Measurements from ENCODE around the gene PLA2G4C. TPM values are rescaled to one million over a fixed set of nuclear protein-coding genes. Genes with fewer than 3 reads are reported as not detected.

PLA2G4C gene
- total and polyA plus RNA-seq, 2 experiments from 2014 or later: 2.9 to 3.4 TPM

GRCh38 chr19:48061401-48062344, 48.9 kb downstream of the PLA2G4C start:
- no peaks in the 10 kb centered on the region; the same call in 1 of the 3 replicates for H3K36me3 Mint-ChIP-seq (ENCODE audit: low read depth)
- peaks cover 26% of the 10 kb centered on the region for H3K4me1 Mint-ChIP-seq
- TF ChIP-seq CTCF (conservative IDR thresholded peaks at IDR 0.05; ENCODE audit: low read depth in 2 of 2): peak; percentile 24 to 33; a peak in 2 of 4 replicates
- TF ChIP-seq EZH2 (IDR thresholded peaks at IDR 0.05; ENCODE audit: low read depth, unreplicated experiment): no peak
- Histone ChIP-seq H3K4me1 (ENCODE audit: insufficient read depth) (peaks cover 23% of the 10 kb centered on the region), H3K36me3 (ENCODE audit: insufficient read depth) (no peaks in the 10 kb centered on the region), H3F3A (replicated peaks; ENCODE audit: low read depth) (no peaks in the 10 kb centered on the region; the same call in 1 of the 2 replicates), H3K79me2 (replicated peaks; ENCODE audit: insufficient read depth) (no peaks in the 10 kb centered on the region), H3K4me3 (no peak overlapping the region; the same call in 1 of the 2 replicates), H3K27me3 (ENCODE audit: insufficient read depth) (no peaks in the 10 kb centered on the region), H3K9me2 (ENCODE audit: insufficient read depth) (no peaks in the 10 kb centered on the region), H3K4me2 (peak overlapping the region; percentile 3), H2AFZ (peak overlapping the region; percentile 78), H3K27ac (ENCODE audit: low read depth) (peak overlapping the region; percentile 67), H4K20me1 (replicated peaks; ENCODE audit: insufficient read depth) (no peaks in the 10 kb centered on the region)
- peaks cover 6% of the 10 kb centered on the region; the same call in 2 of the 3 replicates for H3K9me3 Mint-ChIP-seq
- DNase-seq (ENCODE audit: low spot score) (peak; percentile 85), ATAC-seq (peak; percentile 80)
- H3K27me3 Mint-ChIP-seq (ENCODE audit: insufficient read depth, low read depth, poor library complexity): peaks cover 12% of the 10 kb centered on the region
- peak overlapping the region; percentile 48 for H3K4me3 Mint-ChIP-seq
- H3K27ac Mint-ChIP-seq: peak overlapping the region; percentile 75

GRCh38 chr19:48060381-48060780, 50.2 kb downstream of the PLA2G4C start:
- H3K9me3 Mint-ChIP-seq: peaks cover 6% of the 10 kb centered on the region; the same call in 2 of the 3 replicates
- no peaks in the 10 kb centered on the region; the same call in 1 of the 2 replicates for H3F3A ChIP-seq (replicated peaks; ENCODE audit: low read depth)
- no peak for DNase-seq (ENCODE audit: low spot score)
- H3K4me2 ChIP-seq: no peak overlapping the region
- H3K4me1 Mint-ChIP-seq: peaks cover 26% of the 10 kb centered on the region
- H3K79me2 ChIP-seq (replicated peaks; ENCODE audit: insufficient read depth): no peaks in the 10 kb centered on the region
- H3K4me3 ChIP-seq: no peak overlapping the region
- peaks cover 23% of the 10 kb centered on the region for H3K4me1 ChIP-seq (ENCODE audit: insufficient read depth)
- no peak overlapping the region for H3K27ac Mint-ChIP-seq
- no peak overlapping the region for H3K27ac ChIP-seq (ENCODE audit: low read depth)
- no peak overlapping the region for H3K4me3 Mint-ChIP-seq
- H3K27me3 Mint-ChIP-seq (ENCODE audit: insufficient read depth, low read depth, poor library complexity): peaks cover 10% of the 10 kb centered on the region
- no peaks in the 10 kb centered on the region for H3K27me3 ChIP-seq (ENCODE audit: insufficient read depth)
- no peaks in the 10 kb centered on the region; the same call in 2 of the 3 replicates for H3K36me3 Mint-ChIP-seq (ENCODE audit: low read depth)
- H3K9me2 ChIP-seq (ENCODE audit: insufficient read depth): no peaks in the 10 kb centered on the region
- no peak for ATAC-seq
- H4K20me1 ChIP-seq (replicated peaks; ENCODE audit: insufficient read depth): no peaks in the 10 kb centered on the region
- TF ChIP-seq ZNF114 (CRISPR knock-in tag; IDR thresholded peaks at IDR 0.05) (no peak), ZNF331 (CRISPR knock-in tag; IDR thresholded peaks at IDR 0.05; ENCODE audit: low read depth) (no peak), EZH2phosphoT487 (IDR thresholded peaks at IDR 0.05; ENCODE audit: unreplicated experiment) (no peak), STAT1 (IDR thresholded peaks at IDR 0.05; ENCODE audit: unreplicated experiment) (no peak), CREB1 (CRISPR knock-in tag; IDR thresholded peaks at IDR 0.05; ENCODE audit: low read depth) (no peak), NANOG (IDR thresholded peaks at IDR 0.05; ENCODE audit: borderline replicate concordance) (no peak), POLR2AphosphoS5 (IDR thresholded peaks at IDR 0.05; ENCODE audit: low read depth) (no peak)
- H2AFZ ChIP-seq: no peak overlapping the region
- no peaks in the 10 kb centered on the region for H3K36me3 ChIP-seq (ENCODE audit: insufficient read depth)

All from GM23338 (cell line).